WTC11 (cell line): ENCODE data around the gene PUS7L. TPM values are rescaled to one million over a fixed set of nuclear protein-coding genes. Genes with fewer than 3 reads are reported as not detected.

Source experiments
- ATAC-seq: fragments of 200-7000 bp; cut with Tn5 transposase; 2 replicates; pipeline ENCODE4 v1.10.0; 2021; ENCODE audit warnings: mild to moderate bottlenecking, moderate library complexity
- CTCF ChIA-PET: fragments of 300-600 bp; sonication (Branson Sonifier 250); formaldehyde crosslinking; loops from one replicate; lab custom pipeline; 2021; ENCODE audit warnings: antibody characterized with exemption; lab: Charles Lee
- POLR2A ChIA-PET: fragments of 350-600 bp; sonication (Branson Sonifier 250); formaldehyde crosslinking; loops from one replicate; lab custom pipeline; 2021; ENCODE audit warnings: antibody characterized with exemption; lab: Charles Lee
- DNase-seq: peaks from one replicate; pipeline ENCODE4 v3.0.0; 2021; ENCODE audit warnings: low spot score
- H3K27ac Mint-ChIP-seq: 2 replicates; pipeline ENCODE4 v1.8.0; 2021; ENCODE audit warnings: mixed read lengths
- H3K27me3 Mint-ChIP-seq: 2 replicates; pipeline ENCODE4 v1.8.0; 2021; ENCODE audit warnings: low read depth, mild to moderate bottlenecking, moderate library complexity, mixed read lengths
- H3K36me3 Mint-ChIP-seq: 2 replicates; pipeline ENCODE4 v1.8.0; 2021; ENCODE audit warnings: mixed read lengths
- H3K4me1 Mint-ChIP-seq: 2 replicates; pipeline ENCODE4 v1.8.0; 2022; ENCODE audit warnings: mixed read lengths
- H3K4me3 Mint-ChIP-seq: 2 replicates; pipeline ENCODE4 v1.8.0; 2021; ENCODE audit warnings: mild to moderate bottlenecking, moderate library complexity, mixed read lengths
- H3K9me3 Mint-ChIP-seq: 2 replicates; pipeline ENCODE4 v1.8.0; 2021; ENCODE audit warnings: mixed read lengths
- CREB1 ChIP-seq: sonication (generic); formaldehyde crosslinking; IDR thresholded peaks from 2 replicates; pipeline ENCODE4 v1.8.0; 2023; ENCODE audit warnings: mild to moderate bottlenecking, missing genetic modification reagents
- ETV6 ChIP-seq: sonication (generic); formaldehyde crosslinking; IDR thresholded peaks from 2 replicates; pipeline ENCODE4 v1.8.1; 2022; ENCODE audit warnings: mild to moderate bottlenecking, missing genetic modification reagents
- GABPB1 ChIP-seq: sonication (generic); formaldehyde crosslinking; IDR thresholded peaks from 2 replicates; pipeline ENCODE4 v1.8.1; 2023; ENCODE audit warnings: mild to moderate bottlenecking, missing genetic modification reagents
- JUN ChIP-seq: sonication (generic); formaldehyde crosslinking; IDR thresholded peaks from 2 replicates; pipeline ENCODE4 v1.8.0; 2023; ENCODE audit warnings: mild to moderate bottlenecking, missing genetic modification reagents
- KAT7 ChIP-seq: sonication (generic); formaldehyde crosslinking; IDR thresholded peaks from 2 replicates; pipeline ENCODE4 v1.8.1; 2023; ENCODE audit warnings: missing genetic modification reagents, mild to moderate bottlenecking, borderline replicate concordance
- NFE2L1 ChIP-seq: sonication (generic); formaldehyde crosslinking; IDR thresholded peaks from 2 replicates; pipeline ENCODE4 v1.8.1; 2023; ENCODE audit warnings: missing genetic modification reagents
- NFYB ChIP-seq: sonication (generic); formaldehyde crosslinking; conservative IDR thresholded peaks from 2 replicates; pipeline ENCODE4 v1.8.0; 2022; ENCODE audit warnings: low read depth, missing genetic modification reagents
- SMAD3 ChIP-seq: sonication (generic); formaldehyde crosslinking; IDR thresholded peaks from 2 replicates; pipeline ENCODE4 v1.8.0; 2022; ENCODE audit warnings: missing genetic modification reagents, mild to moderate bottlenecking, borderline replicate concordance
- TEAD1 ChIP-seq: sonication (generic); formaldehyde crosslinking; IDR thresholded peaks from 2 replicates; pipeline ENCODE4 v1.8.0; 2022; ENCODE audit warnings: mild to moderate bottlenecking, missing genetic modification reagents
- TEAD4 ChIP-seq: sonication (generic); formaldehyde crosslinking; IDR thresholded peaks from 2 replicates; pipeline ENCODE4 v1.8.0; 2022; ENCODE audit warnings: mild to moderate bottlenecking, missing genetic modification reagents
- ZNF121 ChIP-seq: sonication (generic); formaldehyde crosslinking; IDR thresholded peaks from 2 replicates; pipeline ENCODE4 v1.8.0; 2023; ENCODE audit warnings: missing genetic modification reagents
- ZNF396 ChIP-seq: fragments of 250-450 bp; sonication (Bioruptor Pico); IDR thresholded peaks from 2 replicates; pipeline ENCODE4 v1.8.0; 2021; ENCODE audit warnings: mild to moderate bottlenecking, moderate library complexity, borderline replicate concordance
- total RNA-seq: library from RNA; stranded (reverse); gene quantifications from 3 replicates; pipeline ENCODE4 v1.2.3, GENCODE V29; 2021
- TF ChIP-seq, protein P1 (sequence below): sonication (generic); formaldehyde crosslinking; IDR thresholded peaks from 2 replicates; pipeline ENCODE4 v1.8.0; 2023; ENCODE audit warnings: missing genetic modification reagents
- TF ChIP-seq, protein P2 (sequence below): sonication (generic); formaldehyde crosslinking; IDR thresholded peaks from 2 replicates; pipeline ENCODE4 v1.8.0; 2023; ENCODE audit warnings: mild to moderate bottlenecking, missing genetic modification reagents
- TF ChIP-seq, protein P3 (sequence below): sonication (generic); formaldehyde crosslinking; IDR thresholded peaks from 2 replicates; pipeline ENCODE4 v1.8.1; 2023; ENCODE audit warnings: mild to moderate bottlenecking, missing genetic modification reagents, borderline replicate concordance
- TF ChIP-seq, protein P4 (sequence below): sonication (generic); formaldehyde crosslinking; IDR thresholded peaks from 2 replicates; pipeline ENCODE4 v1.8.0; 2022; ENCODE audit warnings: mild to moderate bottlenecking, missing genetic modification reagents

PUS7L gene
- total RNA-seq, 1 experiment from 2014 or later = 20.7 TPM

DNA sequence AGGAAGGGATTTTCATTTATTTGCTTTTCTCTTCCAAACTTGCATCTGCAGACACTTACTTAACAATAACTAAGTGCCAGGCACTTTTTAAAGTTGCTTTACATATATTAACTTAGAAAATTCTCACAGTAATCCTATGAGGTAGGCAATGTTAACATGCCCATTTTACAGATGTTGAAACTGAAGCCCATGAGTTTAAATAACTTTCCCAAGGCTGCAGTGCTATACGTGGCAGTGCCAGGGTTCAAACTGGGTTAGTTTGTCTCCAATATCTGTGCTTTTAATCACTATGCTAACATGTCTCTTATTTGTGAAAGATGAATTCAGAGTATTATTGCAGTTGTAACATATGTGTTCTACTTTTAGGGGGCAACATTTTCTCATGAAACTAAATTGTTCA is 29.9 kb downstream of the PUS7L start:
- H3K9me3 Mint-ChIP-seq = no peaks in the 10 kb centered on the region
- no peaks in the 10 kb centered on the region for H3K27me3 Mint-ChIP-seq
- ATAC-seq (no peak), DNase-seq (no peak)
- H3K4me1 Mint-ChIP-seq = peaks cover 5% of the 10 kb centered on the region
- CTCF ChIA-PET = no interaction called here
- H3K4me3 Mint-ChIP-seq = no peak overlapping the region
- H3K36me3 Mint-ChIP-seq = peaks cover 3% of the 10 kb centered on the region; the same call in 1 of the 2 replicates
- no peak for TF ChIP-seq ETV6 (CRISPR knock-in tag)
- TF ChIP-seq CREB1 (CRISPR knock-in tag) = no peak
- TF ChIP-seq, protein P1, sequence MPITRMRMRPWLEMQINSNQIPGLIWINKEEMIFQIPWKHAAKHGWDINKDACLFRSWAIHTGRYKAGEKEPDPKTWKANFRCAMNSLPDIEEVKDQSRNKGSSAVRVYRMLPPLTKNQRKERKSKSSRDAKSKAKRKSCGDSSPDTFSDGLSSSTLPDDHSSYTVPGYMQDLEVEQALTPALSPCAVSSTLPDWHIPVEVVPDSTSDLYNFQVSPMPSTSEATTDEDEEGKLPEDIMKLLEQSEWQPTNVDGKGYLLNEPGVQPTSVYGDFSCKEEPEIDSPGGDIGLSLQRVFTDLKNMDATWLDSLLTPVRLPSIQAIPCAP (CRISPR knock-in tag) = no peak
- TF ChIP-seq, protein P2, sequence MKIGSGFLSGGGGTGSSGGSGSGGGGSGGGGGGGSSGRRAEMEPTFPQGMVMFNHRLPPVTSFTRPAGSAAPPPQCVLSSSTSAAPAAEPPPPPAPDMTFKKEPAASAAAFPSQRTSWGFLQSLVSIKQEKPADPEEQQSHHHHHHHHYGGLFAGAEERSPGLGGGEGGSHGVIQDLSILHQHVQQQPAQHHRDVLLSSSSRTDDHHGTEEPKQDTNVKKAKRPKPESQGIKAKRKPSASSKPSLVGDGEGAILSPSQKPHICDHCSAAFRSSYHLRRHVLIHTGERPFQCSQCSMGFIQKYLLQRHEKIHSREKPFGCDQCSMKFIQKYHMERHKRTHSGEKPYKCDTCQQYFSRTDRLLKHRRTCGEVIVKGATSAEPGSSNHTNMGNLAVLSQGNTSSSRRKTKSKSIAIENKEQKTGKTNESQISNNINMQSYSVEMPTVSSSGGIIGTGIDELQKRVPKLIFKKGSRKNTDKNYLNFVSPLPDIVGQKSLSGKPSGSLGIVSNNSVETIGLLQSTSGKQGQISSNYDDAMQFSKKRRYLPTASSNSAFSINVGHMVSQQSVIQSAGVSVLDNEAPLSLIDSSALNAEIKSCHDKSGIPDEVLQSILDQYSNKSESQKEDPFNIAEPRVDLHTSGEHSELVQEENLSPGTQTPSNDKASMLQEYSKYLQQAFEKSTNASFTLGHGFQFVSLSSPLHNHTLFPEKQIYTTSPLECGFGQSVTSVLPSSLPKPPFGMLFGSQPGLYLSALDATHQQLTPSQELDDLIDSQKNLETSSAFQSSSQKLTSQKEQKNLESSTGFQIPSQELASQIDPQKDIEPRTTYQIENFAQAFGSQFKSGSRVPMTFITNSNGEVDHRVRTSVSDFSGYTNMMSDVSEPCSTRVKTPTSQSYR (CRISPR knock-in tag) = no peak
- TF ChIP-seq, protein P3, sequence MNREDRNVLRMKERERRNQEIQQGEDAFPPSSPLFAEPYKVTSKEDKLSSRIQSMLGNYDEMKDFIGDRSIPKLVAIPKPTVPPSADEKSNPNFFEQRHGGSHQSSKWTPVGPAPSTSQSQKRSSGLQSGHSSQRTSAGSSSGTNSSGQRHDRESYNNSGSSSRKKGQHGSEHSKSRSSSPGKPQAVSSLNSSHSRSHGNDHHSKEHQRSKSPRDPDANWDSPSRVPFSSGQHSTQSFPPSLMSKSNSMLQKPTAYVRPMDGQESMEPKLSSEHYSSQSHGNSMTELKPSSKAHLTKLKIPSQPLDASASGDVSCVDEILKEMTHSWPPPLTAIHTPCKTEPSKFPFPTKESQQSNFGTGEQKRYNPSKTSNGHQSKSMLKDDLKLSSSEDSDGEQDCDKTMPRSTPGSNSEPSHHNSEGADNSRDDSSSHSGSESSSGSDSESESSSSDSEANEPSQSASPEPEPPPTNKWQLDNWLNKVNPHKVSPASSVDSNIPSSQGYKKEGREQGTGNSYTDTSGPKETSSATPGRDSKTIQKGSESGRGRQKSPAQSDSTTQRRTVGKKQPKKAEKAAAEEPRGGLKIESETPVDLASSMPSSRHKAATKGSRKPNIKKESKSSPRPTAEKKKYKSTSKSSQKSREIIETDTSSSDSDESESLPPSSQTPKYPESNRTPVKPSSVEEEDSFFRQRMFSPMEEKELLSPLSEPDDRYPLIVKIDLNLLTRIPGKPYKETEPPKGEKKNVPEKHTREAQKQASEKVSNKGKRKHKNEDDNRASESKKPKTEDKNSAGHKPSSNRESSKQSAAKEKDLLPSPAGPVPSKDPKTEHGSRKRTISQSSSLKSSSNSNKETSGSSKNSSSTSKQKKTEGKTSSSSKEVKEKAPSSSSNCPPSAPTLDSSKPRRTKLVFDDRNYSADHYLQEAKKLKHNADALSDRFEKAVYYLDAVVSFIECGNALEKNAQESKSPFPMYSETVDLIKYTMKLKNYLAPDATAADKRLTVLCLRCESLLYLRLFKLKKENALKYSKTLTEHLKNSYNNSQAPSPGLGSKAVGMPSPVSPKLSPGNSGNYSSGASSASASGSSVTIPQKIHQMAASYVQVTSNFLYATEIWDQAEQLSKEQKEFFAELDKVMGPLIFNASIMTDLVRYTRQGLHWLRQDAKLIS (CRISPR knock-in tag) = no peak
- no peak for TF ChIP-seq SMAD3 (CRISPR knock-in tag)
- no peak for TF ChIP-seq TEAD1 (CRISPR knock-in tag)
- TF ChIP-seq ZNF121 (CRISPR knock-in tag) = no peak
- TF ChIP-seq JUN (CRISPR knock-in tag) = no peak
- TF ChIP-seq NFE2L1 (CRISPR knock-in tag) = no peak
- no peak for TF ChIP-seq GABPB1
- no peak for TF ChIP-seq TEAD4 (CRISPR knock-in tag)
- no peak for TF ChIP-seq KAT7
- POLR2A ChIA-PET = no interaction called here
- no peak overlapping the region for H3K27ac Mint-ChIP-seq

DNA sequence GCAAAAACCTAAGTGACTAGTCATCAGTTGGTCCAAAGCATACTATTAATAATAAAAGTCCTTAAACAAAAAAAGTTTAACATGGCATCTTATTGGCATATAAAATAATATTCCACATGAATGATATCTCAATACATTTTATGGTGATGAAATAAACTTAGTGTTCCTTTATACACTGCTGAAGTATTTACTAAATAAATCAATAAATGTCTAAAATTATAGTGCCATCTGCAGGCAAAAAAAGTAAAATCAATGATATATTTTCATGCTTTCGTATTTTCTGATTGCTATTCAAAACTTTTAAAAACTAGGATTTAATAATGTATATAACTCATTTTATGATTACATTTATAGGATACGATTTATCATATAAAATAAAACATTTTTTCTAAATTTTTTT is 30.5 kb downstream of the PUS7L start:
- POLR2A ChIA-PET = no interaction called here
- TF ChIP-seq ZNF396 (CRISPR knock-in tag) = no peak
- TF ChIP-seq NFYB = no peak
- TF ChIP-seq, protein P1 (CRISPR knock-in tag) = no peak
- no peak for TF ChIP-seq GABPB1
- TF ChIP-seq, protein P4, sequence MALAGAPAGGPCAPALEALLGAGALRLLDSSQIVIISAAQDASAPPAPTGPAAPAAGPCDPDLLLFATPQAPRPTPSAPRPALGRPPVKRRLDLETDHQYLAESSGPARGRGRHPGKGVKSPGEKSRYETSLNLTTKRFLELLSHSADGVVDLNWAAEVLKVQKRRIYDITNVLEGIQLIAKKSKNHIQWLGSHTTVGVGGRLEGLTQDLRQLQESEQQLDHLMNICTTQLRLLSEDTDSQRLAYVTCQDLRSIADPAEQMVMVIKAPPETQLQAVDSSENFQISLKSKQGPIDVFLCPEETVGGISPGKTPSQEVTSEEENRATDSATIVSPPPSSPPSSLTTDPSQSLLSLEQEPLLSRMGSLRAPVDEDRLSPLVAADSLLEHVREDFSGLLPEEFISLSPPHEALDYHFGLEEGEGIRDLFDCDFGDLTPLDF (CRISPR knock-in tag) = no peak
- peaks cover 11% of the 10 kb centered on the region for H3K4me1 Mint-ChIP-seq
- no peaks in the 10 kb centered on the region for H3K9me3 Mint-ChIP-seq
- CTCF ChIA-PET = no interaction called here
- no peaks in the 10 kb centered on the region for H3K27me3 Mint-ChIP-seq
- no peak for ATAC-seq
- H3K36me3 Mint-ChIP-seq = peaks cover 3% of the 10 kb centered on the region; the same call in 1 of the 2 replicates
- H3K27ac Mint-ChIP-seq = no peak overlapping the region
- no peak overlapping the region for H3K4me3 Mint-ChIP-seq
- no peak for DNase-seq
